ENCODE data around the gene SLC7A14. TPM values are rescaled to one million over a fixed set of nuclear protein-coding genes. Genes with fewer than 3 reads are reported as not detected.

SLC7A14 gene
- total RNA-seq, result not detected

- peaks cover 38% of the 10 kb centered on the region for H3K27me3 Mint-ChIP-seq
Measured at GRCh38 chr3:170585937-170586310, at the start of gene SLC7A14. SLC7A14 (minus strand) TSS chr3:170586075; CDS start chr3:170526936, 59,139 bp downstream.

GRCh38 chr3:170635385-170635735 lies 49.5 kb upstream of the SLC7A14 start:
- Mint-ChIP-seq H3K27me3 (peaks cover 22% of the 10 kb centered on the region), H3K4me3 (no peak overlapping the region), H3K4me1 (peaks cover 10% of the 10 kb centered on the region), H3K27ac (no peak overlapping the region), H3K9me3 (no peaks in the 10 kb centered on the region), H3K36me3 (ENCODE audit: low read depth) (no peaks in the 10 kb centered on the region)
- POLR2A ChIA-PET, result no interaction called here
- DNase-seq, result no peak
- CTCF ChIA-PET, result no interaction called here

More at GRCh38 chr3:170585937-170586310, at the start of gene SLC7A14:
- DNase-seq, result no peak
- peaks cover 4% of the 10 kb centered on the region for H3K9me3 Mint-ChIP-seq
- no peaks in the 10 kb centered on the region for H3K36me3 Mint-ChIP-seq (ENCODE audit: low read depth)
- H3K4me3 Mint-ChIP-seq, result no peak within 1 kb of the TSS
- H3K4me1 Mint-ChIP-seq, result no peaks in the 10 kb centered on the region
- H3K27ac Mint-ChIP-seq, result no peak within 1 kb of the TSS
- POLR2A ChIA-PET, result no interaction called here
- CTCF ChIA-PET, result no interaction called here

DNA sequence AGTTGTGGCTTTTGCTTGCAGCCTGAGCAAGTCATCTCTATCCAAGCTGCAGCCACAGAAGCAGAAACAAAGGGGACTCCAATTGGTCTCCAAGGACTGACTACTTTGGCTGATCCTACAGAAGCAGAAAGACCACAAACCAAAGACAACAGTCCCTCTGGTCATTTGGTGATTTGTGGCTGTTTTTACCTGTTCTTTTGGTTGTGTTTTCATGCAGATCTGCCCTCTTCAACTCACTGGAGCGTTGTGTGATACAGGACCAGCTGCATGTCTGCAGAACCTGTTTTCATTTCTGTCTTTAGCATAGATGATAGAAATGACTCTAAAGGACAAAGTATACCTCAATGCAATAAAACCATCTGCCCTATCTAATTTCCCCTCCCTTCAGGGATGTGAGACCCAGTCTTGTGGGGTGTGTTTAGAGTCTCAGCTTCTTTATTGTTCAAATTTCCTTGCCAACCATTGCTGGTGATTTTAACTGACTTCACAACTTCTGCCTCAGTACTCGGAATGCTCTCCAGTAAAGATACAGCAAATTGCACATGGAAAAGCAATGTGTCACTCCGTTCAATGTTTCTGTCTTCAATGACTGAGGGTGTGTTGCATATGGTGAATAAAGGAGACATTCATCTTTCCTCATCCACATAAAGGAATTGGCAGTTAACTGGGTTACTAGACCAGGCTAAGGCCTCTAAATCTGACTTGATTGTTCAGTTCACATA lies 48.9 kb upstream of the SLC7A14 start:
- Mint-ChIP-seq H3K27ac (no peak overlapping the region), H3K36me3 (ENCODE audit: low read depth) (no peaks in the 10 kb centered on the region), H3K4me1 (peaks cover 10% of the 10 kb centered on the region), H3K9me3 (no peaks in the 10 kb centered on the region), H3K4me3 (no peak overlapping the region), H3K27me3 (peaks cover 22% of the 10 kb centered on the region)
- ChIA-PET POLR2A (interaction anchor here (0.6 kb wide), 1 partner anchor 7 kb away, joined by 4 read pairs; no protein-coding TSS in a partner anchor), CTCF (no interaction called here)
- no peak for DNase-seq

GRCh38 chr3:170633573-170633972 lies 47.7 kb upstream of the SLC7A14 start:
- POLR2A ChIA-PET, result no interaction called here
- H3K27me3 Mint-ChIP-seq, result peaks cover 31% of the 10 kb centered on the region
- peaks cover 10% of the 10 kb centered on the region for H3K4me1 Mint-ChIP-seq
- H3K9me3 Mint-ChIP-seq, result no peaks in the 10 kb centered on the region
- CTCF ChIA-PET, result no interaction called here
- H3K27ac Mint-ChIP-seq, result no peak overlapping the region
- DNase-seq, result no peak
- H3K4me3 Mint-ChIP-seq, result no peak overlapping the region
- no peaks in the 10 kb centered on the region for H3K36me3 Mint-ChIP-seq (ENCODE audit: low read depth)

- Mint-ChIP-seq H3K4me3 (no peak overlapping the region), H3K36me3 (ENCODE audit: low read depth) (no peaks in the 10 kb centered on the region), H3K27me3 (peaks cover 31% of the 10 kb centered on the region), H3K27ac (no peak overlapping the region), H3K9me3 (no peaks in the 10 kb centered on the region), H3K4me1 (peaks cover 10% of the 10 kb centered on the region)
- DNase-seq, result no peak
- CTCF ChIA-PET, result no interaction called here
- POLR2A ChIA-PET, result no interaction called here
Measured at GRCh38 chr3:170632780-170633179, 46.9 kb upstream of the SLC7A14 start.

GRCh38 chr3:170631755-170632488 lies 46.0 kb upstream of the SLC7A14 start:
- H3K4me1 Mint-ChIP-seq, result peaks cover 10% of the 10 kb centered on the region
- H3K36me3 Mint-ChIP-seq (ENCODE audit: low read depth), result no peaks in the 10 kb centered on the region
- no peak for DNase-seq
- CTCF ChIA-PET, result interaction anchor here (1.0 kb wide), 1 partner anchor 218 kb away, joined by 3 read pairs; no protein-coding TSS in a partner anchor
- H3K9me3 Mint-ChIP-seq, result no peaks in the 10 kb centered on the region
- H3K4me3 Mint-ChIP-seq, result no peak overlapping the region
- peaks cover 31% of the 10 kb centered on the region for H3K27me3 Mint-ChIP-seq
- H3K27ac Mint-ChIP-seq, result no peak overlapping the region
- POLR2A ChIA-PET, result no interaction called here

DNA sequence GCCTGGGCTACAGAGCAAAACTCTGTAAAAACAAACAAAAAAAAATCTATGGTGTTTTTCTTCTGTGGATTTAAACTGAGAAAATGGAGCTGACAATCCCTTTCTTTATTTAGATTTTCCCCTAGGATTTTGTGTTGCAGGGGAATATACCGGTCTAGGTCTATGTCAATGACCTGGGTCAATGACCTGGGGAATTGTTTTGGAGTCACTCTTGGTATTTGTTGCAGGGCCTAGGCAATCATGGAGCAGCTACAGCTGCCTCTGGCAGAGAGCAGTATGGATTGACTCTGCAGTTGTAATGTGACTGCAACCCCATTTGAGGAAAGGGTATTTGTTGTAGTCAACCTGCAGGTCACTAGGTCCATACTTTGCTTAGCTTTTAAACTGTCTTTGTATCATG lies 37.6 kb upstream of the SLC7A14 start:
- no peak overlapping the region for H3K4me3 Mint-ChIP-seq
- H3K27me3 Mint-ChIP-seq, result peaks cover 25% of the 10 kb centered on the region
- H3K9me3 Mint-ChIP-seq, result no peaks in the 10 kb centered on the region
- CTCF ChIA-PET, result interaction anchor here (0.6 kb wide), 1 partner anchor 655 kb away, joined by 3 read pairs; no protein-coding TSS in a partner anchor
- DNase-seq, result no peak
- POLR2A ChIA-PET, result no interaction called here
- no peak overlapping the region for H3K27ac Mint-ChIP-seq
- no peaks in the 10 kb centered on the region for H3K4me1 Mint-ChIP-seq
- H3K36me3 Mint-ChIP-seq (ENCODE audit: low read depth), result no peaks in the 10 kb centered on the region

DNA sequence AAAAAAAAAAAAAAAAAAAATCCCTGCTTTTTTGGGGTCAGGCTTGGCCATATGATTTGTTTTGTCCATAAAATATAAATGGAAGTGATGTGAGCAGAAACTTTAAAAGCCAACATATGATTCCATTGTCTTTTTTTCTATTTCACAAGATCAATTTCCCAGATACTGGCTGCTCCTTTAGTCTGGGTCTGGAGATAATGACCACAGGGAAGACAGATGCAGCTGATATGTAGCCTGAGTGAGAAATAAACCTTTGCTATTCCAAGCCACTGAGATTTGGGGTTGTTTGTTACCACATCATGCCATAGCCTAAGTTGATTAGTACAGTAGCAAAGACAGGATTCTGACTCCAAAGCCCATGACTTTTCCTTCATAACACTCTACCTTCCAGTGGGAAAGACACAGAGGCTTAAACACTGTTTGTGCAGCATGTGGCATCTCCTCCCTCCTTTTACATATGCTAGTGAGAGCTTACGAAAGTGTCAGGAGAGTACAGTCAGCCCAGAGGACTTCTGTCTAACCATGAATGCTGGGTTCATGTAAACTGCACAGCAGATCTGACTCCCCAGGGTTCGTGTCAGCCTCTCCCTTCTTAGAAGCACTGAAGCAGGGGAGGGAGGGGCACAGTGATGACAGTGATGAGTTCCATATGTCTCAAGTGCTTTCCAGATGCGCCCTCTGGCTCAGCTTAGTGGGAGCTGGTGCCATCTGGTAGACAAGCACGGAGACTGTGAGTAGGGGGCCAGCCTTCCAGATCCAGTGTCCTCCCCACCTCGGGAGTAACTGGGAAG lies 36.7 kb upstream of the SLC7A14 start:
- DNase-seq, result no peak
- Mint-ChIP-seq H3K4me1 (no peaks in the 10 kb centered on the region), H3K27me3 (peaks cover 27% of the 10 kb centered on the region), H3K27ac (no peak overlapping the region), H3K9me3 (no peaks in the 10 kb centered on the region), H3K4me3 (no peak overlapping the region), H3K36me3 (ENCODE audit: low read depth) (no peaks in the 10 kb centered on the region)
- CTCF ChIA-PET, result no interaction called here
- POLR2A ChIA-PET, result no interaction called here

DNA sequence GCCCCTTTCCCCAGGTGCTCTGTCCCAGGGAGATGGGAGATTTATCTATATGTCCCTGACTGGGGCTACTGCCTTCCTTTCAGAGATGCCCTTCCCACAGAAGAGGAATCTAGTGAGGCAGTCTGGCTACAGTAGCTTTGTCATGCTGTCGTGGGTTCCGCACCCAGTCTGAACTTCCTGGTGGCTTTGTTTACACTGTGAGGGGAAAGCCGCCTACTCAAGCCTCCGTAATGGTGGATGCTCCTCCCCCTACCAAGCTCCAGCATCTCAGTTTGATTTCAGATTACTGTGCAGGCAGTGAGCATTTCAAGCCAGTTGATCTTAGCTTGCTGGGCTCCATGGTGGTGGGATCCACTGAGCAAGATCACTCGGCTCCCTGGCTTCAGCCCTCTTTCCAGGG lies 35.4 kb upstream of the SLC7A14 start:
- no peaks in the 10 kb centered on the region for H3K36me3 Mint-ChIP-seq (ENCODE audit: low read depth)
- CTCF ChIA-PET, result no interaction called here
- H3K27ac Mint-ChIP-seq, result no peak overlapping the region
- POLR2A ChIA-PET, result no interaction called here
- H3K27me3 Mint-ChIP-seq, result peaks cover 27% of the 10 kb centered on the region
- DNase-seq, result no peak
- H3K4me3 Mint-ChIP-seq, result no peak overlapping the region
- H3K4me1 Mint-ChIP-seq, result no peaks in the 10 kb centered on the region
- no peaks in the 10 kb centered on the region for H3K9me3 Mint-ChIP-seq

- H3K36me3 Mint-ChIP-seq (ENCODE audit: low read depth), result no peaks in the 10 kb centered on the region
- ChIA-PET CTCF (no interaction called here), POLR2A (no interaction called here)
- H3K27ac Mint-ChIP-seq, result no peak overlapping the region
- H3K4me3 Mint-ChIP-seq, result no peak overlapping the region
- no peaks in the 10 kb centered on the region for H3K4me1 Mint-ChIP-seq
- no peaks in the 10 kb centered on the region for H3K9me3 Mint-ChIP-seq
- DNase-seq, result no peak
- peaks cover 18% of the 10 kb centered on the region for H3K27me3 Mint-ChIP-seq
Measured at GRCh38 chr3:170614214-170614966, 28.5 kb upstream of the SLC7A14 start.

DNA sequence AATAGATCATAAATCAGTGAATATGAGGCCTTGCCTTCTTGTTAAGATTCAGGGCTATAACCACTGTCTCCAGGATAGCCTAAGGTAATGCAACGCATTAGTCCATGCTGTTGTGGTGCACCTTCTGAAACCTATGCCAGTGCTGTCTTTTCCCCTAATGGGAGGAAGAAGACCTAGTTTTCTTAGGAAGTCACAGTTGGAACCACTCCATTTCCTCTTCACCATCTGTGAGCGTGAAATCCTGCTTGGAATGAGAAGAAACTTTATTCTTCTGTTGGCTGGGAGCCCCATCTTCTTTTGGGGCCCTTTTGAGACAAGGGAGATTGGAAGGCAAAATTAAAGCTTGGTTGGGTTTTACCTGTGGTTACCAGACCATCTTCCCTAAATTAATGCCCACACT lies 25.9 kb upstream of the SLC7A14 start:
- POLR2A ChIA-PET, result no interaction called here
- Mint-ChIP-seq H3K4me3 (no peak overlapping the region), H3K27ac (no peak overlapping the region), H3K9me3 (no peaks in the 10 kb centered on the region), H3K4me1 (no peaks in the 10 kb centered on the region), H3K27me3 (peaks cover 9% of the 10 kb centered on the region), H3K36me3 (ENCODE audit: low read depth) (no peaks in the 10 kb centered on the region)
- CTCF ChIA-PET, result no interaction called here
- DNase-seq, result no peak

DNA sequence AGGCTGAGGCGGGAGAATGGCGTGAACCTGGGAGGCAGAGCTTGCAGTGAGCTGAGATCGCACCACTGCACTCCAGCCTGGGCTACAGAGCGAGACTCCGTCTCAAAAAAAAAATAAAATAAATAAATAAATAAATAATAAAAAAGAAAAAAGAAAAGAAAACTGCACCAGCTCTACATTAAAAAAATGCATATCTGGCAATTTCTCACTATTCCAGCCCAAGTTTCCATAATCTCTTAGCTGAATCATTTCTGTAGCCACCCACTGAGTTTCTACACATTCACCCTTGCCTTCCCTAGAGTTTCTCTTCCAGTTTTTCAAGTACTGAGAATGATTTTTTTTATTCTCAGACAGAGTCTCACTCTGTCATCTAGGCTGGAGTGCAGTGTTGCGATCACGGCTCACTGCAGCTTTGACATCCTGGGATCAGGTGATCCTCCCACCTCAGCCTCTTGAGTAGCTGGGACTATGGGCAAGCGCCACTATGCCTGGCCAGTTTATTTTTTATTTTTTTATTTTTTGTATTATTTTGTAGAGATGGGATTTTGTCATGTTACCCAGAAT lies 24.5 kb upstream of the SLC7A14 start:
- Mint-ChIP-seq H3K4me1 (no peaks in the 10 kb centered on the region), H3K27me3 (peaks cover 8% of the 10 kb centered on the region), H3K36me3 (ENCODE audit: low read depth) (no peaks in the 10 kb centered on the region), H3K9me3 (no peaks in the 10 kb centered on the region), H3K4me3 (no peak overlapping the region), H3K27ac (no peak overlapping the region)
- ChIA-PET POLR2A (no interaction called here), CTCF (no interaction called here)
- DNase-seq, result no peak

GRCh38 chr3:170608475-170608874 lies 22.6 kb upstream of the SLC7A14 start:
- no peaks in the 10 kb centered on the region for H3K36me3 Mint-ChIP-seq (ENCODE audit: low read depth)
- H3K9me3 Mint-ChIP-seq, result no peaks in the 10 kb centered on the region
- H3K4me1 Mint-ChIP-seq, result no peaks in the 10 kb centered on the region
- H3K27me3 Mint-ChIP-seq, result peaks cover 8% of the 10 kb centered on the region
- ChIA-PET POLR2A (no interaction called here), CTCF (interaction anchor here (1.0 to 1.5 kb wide), 2 partner anchors 25 to 204 kb away, joined by 3 read pairs; no protein-coding TSS in a partner anchor)
- no peak overlapping the region for H3K27ac Mint-ChIP-seq
- DNase-seq, result no peak
- H3K4me3 Mint-ChIP-seq, result no peak overlapping the region

Measured in activated CD4-positive, alpha-beta memory T cell treated with anti-CD3 and anti-CD28 coated beads, Interleukin-2, amount 10 ng/mL, durations not matched to agents 7 days and 5 days (primary cell).